CD4-positive, alpha-beta T cell treated with Interleukin-4 for 4 hours (primary cell): ENCODE results near the gene PMF1.

Experiments
- DNase-seq: peaks from one replicate; pipeline ENCODE4 v3.0.0-alpha.2; 2020

The PMF1 gene

GRCh38 chr1:156241311-156241811, 28.6 kb downstream of the PMF1 start:
- no peak for DNase-seq

GRCh38 chr1:156241926-156242325, 29.1 kb downstream of the PMF1 start, which contains the start of gene BGLAP:
Gene BGLAP, plus strand, starts transcription at chr1:156242184. Its CDS starts 48 bp downstream, at chr1:156242232.
- DNase-seq, result no peak

DNA sequence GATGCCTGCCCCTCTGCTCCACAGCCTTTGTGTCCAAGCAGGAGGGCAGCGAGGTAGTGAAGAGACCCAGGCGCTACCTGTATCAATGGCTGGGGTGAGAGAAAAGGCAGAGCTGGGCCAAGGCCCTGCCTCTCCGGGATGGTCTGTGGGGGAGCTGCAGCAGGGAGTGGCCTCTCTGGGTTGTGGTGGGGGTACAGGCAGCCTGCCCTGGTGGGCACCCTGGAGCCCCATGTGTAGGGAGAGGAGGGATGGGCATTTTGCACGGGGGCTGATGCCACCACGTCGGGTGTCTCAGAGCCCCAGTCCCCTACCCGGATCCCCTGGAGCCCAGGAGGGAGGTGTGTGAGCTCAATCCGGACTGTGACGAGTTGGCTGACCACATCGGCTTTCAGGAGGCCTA, 29.9 kb downstream of the PMF1 start:
- DNase-seq, result no peak

DNA sequence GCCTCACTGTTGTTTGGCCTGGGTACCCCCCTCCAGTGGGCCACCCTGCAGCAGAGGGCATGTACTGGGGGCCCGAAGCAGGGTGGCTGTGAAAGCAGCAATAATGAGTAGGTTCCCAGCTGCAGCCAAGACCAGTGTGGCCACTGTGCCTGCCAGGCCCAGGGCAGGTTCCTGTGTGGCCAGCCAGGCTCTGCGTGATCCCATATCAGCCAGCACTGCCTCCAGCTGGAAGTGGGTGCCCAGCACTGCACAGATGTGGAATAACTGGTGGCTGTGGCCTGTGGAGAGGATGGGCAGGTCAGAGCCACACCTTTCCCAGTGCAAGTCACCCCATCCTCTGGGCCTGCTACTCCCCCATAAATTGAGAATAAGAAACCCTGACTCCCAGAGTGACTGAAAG, 31.3 kb downstream of the PMF1 start:
- DNase-seq, result no peak

DNA sequence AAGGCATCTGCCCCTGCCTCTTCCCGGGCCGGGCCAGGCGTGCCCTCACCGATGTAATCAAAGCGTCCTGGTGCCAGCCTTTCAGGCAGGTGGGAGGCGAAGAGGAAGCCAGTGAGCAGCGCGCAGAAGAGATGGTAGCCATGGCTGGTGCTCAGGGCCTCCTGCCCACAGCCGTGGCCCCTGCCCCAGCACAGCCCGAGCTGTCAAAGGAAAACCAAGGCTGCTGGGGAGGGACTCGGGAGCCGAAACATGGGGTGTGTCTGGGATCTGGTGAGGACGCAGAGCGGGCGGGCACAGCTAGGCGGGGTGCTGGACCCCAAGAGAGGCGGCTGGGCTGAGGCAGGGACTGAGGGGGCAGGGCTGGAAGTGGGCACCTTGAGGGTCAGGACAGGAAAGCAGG, 31.9 kb downstream of the PMF1 start:
- DNase-seq, result no peak

- DNase-seq, result peak; percentile 14
Measured at GRCh38 chr1:156245451-156246232, 32.8 kb downstream of the PMF1 start.

DNA sequence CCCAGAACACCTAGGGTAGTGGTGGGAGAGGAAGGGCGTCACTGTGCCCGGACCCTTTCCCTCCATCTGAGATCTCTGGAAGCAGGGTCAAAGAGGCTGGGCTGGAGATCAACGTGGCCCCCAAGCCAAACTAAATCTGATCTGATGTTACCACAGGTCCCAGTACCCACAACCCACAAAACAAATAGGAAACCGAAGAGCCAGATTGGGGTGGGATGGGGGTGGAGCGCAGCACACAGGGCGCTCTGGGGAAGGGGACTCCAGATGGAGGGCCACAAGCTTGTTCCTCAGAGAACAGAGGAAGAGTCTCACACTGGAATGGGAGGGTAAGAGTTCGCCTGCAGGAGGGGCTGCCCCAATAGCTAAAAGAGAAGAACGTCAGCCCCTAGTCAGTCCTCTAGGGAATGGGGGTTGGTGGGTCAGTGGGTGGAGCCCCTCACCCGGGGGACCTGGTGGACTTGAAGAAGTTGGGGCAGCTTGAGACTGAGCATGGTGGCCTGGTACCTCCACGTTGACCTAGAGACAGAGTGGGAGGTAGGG, 33.5 kb downstream of the PMF1 start:
- DNase-seq, result no peak

- no peak for DNase-seq
Measured at GRCh38 chr1:156246781-156247459, 34.1 kb downstream of the PMF1 start.

DNA sequence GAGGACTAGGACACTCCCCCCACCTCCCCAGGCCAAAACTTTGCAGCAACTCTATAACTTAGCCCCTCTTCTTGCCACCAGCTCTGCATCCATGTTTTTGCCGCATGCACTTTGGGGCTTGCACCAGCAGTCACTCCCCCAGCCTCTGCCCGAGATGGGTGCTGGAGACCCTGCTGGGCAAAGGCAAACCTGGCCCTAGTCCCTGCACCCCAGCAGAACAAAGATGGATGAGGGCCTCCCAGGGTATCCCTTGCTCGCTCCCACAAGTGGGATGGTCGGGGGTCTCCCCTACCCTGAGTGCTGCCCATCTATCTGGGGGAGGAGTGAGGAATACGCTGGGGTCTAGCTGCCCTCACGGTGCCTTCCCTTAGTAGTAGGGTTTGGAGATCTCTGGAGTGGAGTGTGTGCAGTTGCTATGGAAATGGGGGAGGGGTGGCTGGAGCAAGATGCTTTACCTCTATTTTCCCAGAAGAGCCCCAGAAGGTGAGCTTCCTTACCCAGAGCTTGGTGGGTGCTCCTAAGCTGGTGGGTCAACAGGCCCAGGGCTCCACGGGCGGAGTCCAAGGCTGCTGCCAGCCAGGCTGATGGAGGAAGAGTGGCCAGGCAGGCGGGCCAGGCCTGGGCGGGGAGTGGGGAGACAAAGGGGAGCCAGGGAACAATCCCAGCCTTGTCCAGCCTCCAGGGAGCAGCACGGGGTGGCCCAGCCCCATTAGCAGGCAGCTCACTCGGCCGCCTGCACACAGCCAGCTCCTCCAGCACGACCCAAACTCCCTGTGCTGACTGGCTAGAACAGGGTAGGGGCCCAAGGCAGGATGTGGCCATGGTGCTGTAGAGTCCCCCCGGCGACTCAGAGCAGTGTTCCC, 34.9 kb downstream of the PMF1 start, which contains the start of gene PAQR6:
Gene PAQR6, minus strand, starts transcription at position 597 of the 863 bp plus-strand sequence. CDS start 1,325 bp downstream, outside the sequence.
- no peak for DNase-seq

- DNase-seq, result no peak
Measured at GRCh38 chr1:156248323-156248683, 35.5 kb downstream of the PMF1 start.

- DNase-seq, result no peak
Measured at GRCh38 chr1:156249593-156249992, 36.8 kb downstream of the PMF1 start.

DNA sequence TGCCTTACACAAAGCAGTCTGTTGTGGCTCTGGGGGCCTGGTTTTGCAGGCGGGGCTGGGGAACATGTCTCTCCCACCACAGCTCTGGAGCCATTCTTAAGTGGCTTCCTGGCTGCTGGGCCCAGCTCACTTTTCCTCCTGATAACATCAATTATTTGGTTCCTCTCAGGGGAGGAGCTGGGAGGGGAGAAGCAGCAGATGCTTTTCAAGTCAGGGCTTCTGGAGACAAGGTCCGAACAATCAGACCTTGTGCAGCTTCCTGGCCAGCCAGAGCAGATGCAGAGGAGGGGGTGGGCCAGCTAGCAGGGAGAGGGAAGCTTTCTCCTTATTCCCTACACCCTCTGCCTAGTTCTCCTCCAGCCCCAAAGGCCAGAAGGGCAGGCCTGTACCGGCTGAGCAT, 38.7 kb downstream of the PMF1 start:
- no peak for DNase-seq

DNA sequence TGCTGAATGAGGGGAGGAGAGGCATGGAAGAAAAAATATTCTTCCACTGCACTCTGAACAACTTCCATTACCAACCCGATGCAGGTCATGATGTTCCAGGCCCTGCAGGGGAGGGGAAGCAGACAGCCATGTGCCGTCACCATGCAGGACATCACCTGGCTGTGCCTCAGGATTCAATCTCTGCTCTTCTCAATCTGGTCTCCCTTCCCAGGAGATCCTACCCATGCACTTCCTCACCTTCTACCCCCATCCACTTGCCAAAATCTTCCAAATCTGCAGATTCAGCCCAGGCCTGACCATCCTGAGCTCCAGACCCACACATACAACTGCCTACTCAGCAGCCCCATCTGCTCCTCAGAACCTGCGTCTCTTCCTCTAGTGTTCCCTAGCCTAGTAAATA, 40.8 kb downstream of the PMF1 start:
- DNase-seq, result no peak

- no peak for DNase-seq
Measured at GRCh38 chr1:156257711-156258110, 44.9 kb downstream of the PMF1 start.

- DNase-seq, result no peak
Measured at GRCh38 chr1:156258859-156259258, 46.1 kb downstream of the PMF1 start.

GRCh38 chr1:156259805-156260204, 47.0 kb downstream of the PMF1 start:
- DNase-seq, result no peak

- no peak for DNase-seq
Measured at GRCh38 chr1:156260896-156261295, 48.1 kb downstream of the PMF1 start.

DNA sequence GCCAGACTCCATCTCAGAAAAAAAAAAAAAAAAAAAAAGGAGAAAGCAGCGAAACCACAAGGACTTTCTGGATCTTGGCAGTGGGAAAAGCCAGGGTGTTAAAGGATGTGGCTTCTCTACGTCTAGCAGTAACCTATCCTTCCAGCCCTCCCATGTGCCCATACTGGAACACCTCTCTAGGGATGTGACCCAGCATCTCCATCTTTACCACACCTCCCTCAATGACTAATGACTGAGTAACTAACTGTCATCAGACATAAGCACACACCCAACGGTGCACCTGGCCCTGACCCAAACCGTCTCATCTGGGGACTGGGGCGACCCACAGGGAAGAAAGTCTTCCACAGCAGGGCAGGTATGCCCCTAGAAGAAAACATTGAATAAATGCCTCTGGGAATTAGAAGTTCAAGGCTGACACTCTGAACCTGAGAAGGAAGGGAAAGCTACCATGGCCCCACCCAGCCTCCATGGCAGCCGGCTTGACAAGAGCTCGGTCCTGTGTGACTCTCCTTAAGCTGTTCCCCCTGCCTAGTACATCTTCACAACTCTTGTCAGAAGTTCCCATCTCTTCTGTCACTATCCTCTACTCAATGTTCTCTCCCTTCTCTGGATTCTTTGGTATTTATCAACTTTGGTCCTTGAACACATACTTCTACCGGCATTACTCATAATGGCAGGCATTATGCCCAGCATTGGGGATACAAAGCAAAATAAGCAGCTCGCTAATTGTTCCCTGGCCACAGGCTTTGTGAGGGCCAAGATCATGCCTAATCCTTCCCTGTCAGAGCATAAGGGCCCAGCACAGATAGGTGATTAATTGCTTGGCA, 49.9 kb downstream of the PMF1 start:
- no peak for DNase-seq

DNA sequence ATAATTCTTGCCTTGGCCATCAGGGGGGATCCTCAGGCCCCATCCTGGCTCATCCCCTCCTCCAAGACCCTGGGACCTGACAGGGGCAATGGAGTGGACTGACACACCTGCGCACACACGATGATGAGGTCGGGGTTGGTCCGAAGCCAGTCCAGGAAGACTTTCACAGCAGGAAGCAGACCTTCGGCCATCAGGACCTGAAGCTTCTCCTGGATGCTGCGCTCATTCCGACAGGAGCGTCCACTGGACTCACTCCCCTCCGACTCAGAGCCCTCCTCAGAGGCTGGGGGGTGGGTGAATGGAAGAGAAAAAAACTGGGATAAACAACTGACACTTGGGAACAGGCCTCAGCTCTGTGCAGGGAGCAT, 50.5 kb downstream of the PMF1 start:
- no peak for DNase-seq

- no peak for DNase-seq
Measured at GRCh38 chr1:156266051-156266450, 53.2 kb downstream of the PMF1 start.

DNA sequence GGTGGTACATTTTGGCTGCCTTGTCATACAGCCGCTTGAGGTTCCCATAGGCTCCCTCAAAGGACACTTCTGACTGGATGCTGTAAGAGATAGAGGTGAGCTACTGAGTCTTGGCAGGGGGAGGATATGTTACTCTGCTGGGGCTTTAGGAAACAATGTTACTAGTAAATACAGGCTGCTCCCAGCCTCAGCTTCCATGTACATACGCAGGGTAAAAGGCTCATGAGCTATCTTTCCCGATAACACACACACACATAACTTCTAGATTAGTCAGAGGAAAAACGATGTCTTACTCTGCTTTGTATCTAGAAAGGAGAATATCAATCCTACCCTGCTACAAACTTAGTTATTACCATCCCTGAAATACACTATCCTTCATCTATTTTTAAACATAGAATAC, 55.5 kb downstream of the PMF1 start:
- DNase-seq, result no peak

GRCh38 chr1:156270314-156270713, 57.5 kb downstream of the PMF1 start:
- no peak for DNase-seq
